ENCODE measurements around the gene VDAC2. TPM values are rescaled to one million over a fixed set of nuclear protein-coding genes. Genes with fewer than 3 reads are reported as not detected.
"Not testable (repeated sequence)": the region's sequence is repeated elsewhere in the genome, so short reads cannot be mapped to it uniquely, and the experiment has no call there.

VDAC2 gene
- polyA plus RNA-seq, 10 donors: 214 to 401 (median 304) TPM

DNA sequence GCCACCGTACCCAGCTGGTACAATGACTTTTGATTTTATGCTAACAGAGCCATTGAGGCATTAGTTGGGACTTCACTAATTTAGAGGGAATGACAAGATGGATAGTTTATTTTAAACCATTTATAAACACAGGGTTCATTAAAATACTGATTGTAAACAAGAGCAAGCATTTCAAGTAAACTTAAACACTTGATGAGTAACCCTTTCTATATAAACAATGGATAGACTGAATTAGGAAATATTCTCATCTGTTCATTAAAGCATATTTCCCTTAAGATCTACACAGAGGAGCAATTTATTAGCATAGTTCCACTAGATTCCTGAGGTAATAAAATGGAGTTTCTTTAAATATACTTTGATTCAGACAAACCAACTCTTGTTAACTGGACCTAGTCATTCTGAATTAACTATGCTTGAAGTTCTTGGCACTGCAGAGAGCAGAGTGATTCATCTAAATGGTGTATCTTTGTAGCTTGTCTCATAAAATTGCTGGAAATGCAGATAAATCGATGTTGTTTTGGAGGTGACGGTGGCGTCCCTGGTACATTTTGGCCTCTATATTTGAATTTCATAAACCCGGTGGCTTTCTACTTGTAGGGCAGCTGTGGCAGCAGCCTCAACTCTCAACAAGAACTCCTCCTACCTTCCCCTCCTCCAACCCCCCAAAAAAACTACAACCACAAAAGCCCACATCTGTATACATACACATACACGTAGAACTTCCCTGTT lies 15.4 kb upstream of the VDAC2 start:
- no peak for DNase-seq

DNA sequence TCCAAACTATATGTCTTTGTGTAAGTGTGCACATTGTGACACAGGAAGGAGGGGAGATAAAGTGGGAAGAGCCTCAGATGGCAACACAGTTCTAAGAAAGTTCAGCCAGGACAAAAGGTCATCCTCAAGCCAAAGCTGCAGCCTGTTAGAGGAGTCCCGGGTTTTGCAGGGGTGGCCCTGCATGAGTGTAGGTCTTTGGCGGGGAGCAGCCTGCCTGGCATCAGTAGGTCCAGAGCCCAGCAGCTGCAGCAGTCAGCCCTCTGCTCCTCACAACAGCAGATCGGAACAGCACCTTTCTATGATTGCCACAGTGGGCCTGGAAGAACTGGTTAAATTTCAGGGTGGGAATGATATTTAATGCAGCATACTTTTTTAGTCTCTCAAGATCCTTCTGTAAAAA lies 13.5 kb upstream of the VDAC2 start:
- DNase-seq: no peak

DNA sequence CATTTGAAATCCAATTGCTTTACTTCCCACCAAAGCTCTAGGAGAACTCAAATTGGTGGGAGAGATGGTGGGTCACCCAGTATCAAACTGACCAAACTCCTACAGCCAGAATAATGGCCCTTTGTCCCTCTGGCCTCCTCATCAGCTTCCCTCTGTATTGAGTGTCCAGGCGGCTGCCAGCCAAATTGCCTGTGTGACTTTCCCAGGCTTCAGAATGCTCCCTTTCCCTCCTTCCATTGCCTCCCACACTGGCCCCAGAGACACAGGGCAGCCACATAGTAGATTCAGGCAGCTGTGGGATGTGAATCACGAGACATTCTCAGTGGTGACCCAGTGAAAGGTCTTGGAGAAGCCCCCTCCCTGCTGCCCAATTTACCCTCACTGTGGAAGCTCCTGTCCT lies 12.7 kb upstream of the VDAC2 start:
- no peak for DNase-seq

DNA sequence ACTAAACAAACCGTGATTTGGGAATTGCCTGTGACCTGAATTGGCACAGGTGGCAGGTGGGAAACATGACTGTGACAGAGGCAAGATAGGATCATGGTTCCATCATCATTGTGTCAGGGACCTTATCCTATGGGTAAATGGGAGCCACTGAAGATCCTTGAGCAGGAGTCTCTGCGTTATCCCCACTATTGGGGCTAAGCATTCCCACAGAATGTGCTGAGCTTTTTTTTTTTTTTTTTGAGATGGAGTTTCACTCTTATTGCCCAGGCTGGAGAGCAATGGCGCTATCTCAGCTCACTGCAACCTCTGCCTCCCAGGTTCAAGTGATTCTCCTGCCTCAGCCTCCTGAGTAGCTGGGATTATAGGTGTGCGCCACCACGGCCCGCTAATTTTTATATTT lies 10.6 kb upstream of the VDAC2 start:
- DNase-seq: not testable (repeated sequence)

DNA sequence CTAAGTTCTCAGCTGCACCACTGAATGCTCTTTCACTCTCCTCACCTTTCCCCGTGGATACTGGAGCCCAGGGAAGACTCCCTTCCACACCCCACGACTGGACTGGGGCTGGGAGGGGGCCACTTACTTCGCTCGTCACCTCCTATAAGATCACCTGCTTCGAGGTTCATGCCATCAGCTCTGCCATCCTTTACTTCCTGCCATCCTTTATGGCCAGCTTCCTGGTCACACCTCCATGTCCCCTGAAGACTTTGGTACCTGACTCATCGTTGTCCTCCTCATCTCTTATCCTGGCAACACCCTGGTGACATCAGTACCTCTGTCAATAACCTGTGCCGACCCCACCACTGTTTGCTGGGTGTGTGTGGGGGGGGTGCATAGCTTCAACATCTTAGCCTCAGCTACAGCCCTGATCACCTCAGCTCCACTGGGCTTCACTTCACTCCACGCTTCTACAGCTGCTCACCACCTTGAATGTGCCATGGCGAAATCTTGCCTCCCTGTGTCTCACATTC lies 8.7 kb upstream of the VDAC2 start:
- no peak for DNase-seq

GRCh38 chr10:75202321-75203045 lies 8.1 kb upstream of the VDAC2 start:
- DNase-seq: peak in 2 of 3 donors; percentile 22 to 26

DNA sequence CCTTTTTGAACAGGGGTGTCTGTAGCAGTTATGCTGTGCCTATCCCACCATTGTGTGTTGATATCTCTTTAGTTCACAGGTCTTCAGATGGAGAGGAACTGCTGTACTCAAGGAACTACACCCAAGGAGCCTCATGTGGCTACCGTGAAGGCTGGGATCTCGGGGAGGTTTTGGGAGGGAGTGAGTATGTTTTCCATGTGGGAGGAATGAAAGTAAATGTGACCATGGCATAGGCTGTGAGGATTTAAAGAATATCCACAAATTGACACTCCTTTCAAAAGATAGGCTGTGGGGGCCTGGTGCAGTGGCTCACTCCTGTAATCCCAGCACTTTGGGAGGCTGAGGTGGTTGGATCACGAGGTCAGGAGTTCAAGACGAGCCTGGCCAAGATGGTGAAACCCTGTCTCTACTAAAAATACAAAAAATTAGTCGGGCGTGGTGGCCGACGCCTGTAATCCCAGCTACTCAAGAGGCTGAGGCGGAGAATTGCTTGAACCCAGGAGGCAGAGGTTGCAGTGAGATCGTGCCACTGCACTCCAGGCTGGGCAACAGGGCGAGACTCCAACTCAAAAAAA lies 7.5 kb upstream of the VDAC2 start:
- DNase-seq: not testable (repeated sequence)

- no peak for DNase-seq
These were observed 6.9 kb upstream of the VDAC2 start for GRCh38 chr10:75203724-75204123.

DNA sequence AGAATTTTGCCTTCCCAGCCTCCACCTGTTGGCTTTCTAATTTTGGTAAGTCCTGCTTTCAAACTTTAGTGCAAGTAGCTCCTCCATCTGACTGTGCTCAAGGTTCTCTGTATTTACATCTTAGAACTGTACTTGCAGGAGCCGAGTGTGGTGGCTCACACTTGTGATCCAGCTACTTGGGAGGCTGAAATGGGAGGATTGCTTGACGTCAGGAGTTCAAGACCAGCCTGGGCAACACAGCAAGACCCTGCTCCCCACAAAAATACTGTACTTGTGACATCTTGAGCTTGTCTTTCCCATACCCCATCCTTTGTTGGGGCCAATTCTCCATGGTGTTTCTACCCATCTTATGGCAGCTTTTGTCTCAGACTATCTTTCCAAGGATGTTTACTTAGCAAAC lies 4.7 kb upstream of the VDAC2 start:
- no peak for DNase-seq

DNA sequence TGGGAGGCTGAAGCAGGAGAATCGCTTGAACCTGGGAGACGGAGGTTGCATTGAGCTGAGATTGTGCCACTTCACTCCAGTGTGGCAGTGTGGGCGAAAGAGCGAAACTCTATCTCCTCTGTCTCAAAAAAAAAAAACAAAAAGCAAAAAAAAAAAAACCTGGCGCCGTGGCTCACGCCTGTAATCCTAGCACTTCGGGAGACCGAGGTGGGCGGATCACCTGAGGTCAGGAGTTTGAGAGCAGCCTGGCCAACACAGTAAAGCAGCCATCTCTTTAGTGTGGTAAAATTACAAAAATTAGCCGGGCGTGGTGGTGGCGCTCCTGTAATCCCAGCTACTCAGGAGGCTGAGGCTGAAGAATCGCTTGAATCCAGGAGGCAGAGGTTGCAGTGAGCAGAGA lies 4.0 kb upstream of the VDAC2 start:
- not testable (repeated sequence) for DNase-seq

DNA sequence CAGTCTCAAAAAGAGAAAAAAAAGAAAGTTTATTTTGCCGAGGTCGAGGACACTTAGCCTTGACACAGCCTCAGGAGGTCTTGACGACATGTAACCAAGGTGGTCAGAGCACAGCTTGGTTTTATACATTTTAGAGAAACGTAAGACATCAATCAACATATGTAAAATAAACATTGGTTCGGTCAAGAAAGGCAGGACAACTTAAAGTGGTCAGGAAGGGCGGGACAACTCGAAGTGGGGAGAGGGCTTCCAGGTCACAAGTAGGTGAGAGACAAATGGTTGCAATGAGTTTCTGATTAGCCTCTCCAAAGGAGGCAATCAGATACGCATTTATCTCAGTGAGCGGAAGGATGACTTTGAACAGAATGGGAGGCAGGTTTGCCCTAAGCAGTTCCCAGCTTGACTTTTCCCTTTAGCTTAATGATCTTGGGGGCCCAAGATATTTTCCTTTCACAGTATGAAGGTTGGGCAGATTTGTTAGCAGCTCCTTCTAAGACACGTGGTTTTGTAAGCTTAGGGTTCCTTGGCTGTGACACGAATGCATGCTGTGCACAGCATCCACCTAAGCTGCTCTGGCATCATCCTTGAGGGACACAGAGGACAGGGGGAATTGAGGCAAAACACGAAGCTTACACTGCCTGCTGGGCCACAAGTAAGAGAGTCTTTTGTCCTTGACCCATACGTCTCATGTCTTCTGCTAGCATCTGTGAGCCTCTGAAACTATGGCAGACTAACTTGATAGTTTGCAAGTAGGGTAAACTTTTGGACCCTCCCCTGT lies 3.3 kb upstream of the VDAC2 start:
- DNase-seq: no peak

DNA sequence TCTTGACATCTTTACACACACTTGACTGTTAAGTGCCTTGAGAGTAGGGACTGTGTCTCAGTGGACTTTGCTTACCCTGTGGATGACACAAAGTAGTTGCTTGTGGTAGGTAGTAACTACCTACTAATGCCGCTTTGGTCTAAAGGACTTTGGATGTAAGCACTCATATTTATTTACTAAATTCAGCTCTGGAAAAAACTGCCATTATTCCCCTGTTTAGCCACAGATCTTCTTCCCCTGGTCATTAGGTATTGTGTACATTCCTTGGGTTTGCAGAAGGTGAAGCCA lies 2.8 kb upstream of the VDAC2 start:
- no peak for DNase-seq

DNA sequence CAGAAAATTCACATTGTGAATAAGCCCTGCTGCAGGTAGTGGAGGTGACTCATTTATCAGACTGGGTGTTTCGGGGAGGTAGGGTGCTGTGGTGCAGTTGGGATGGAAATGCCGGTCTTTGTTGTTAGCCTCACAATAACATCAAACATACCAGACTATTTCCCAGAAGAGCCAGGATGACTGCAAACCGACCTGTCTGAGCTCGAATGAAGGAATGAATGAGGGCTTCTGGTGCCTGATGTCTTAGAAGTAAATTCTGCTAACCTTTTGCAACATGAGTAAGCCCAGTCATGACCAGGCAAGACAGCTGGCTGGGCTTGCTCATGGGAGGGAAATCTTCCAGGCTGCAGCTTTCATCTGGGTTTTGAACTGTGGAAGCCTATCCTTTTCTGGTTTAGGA lies 2.4 kb upstream of the VDAC2 start:
- peak; percentile 34 to 53 (median 51) for DNase-seq

DNA sequence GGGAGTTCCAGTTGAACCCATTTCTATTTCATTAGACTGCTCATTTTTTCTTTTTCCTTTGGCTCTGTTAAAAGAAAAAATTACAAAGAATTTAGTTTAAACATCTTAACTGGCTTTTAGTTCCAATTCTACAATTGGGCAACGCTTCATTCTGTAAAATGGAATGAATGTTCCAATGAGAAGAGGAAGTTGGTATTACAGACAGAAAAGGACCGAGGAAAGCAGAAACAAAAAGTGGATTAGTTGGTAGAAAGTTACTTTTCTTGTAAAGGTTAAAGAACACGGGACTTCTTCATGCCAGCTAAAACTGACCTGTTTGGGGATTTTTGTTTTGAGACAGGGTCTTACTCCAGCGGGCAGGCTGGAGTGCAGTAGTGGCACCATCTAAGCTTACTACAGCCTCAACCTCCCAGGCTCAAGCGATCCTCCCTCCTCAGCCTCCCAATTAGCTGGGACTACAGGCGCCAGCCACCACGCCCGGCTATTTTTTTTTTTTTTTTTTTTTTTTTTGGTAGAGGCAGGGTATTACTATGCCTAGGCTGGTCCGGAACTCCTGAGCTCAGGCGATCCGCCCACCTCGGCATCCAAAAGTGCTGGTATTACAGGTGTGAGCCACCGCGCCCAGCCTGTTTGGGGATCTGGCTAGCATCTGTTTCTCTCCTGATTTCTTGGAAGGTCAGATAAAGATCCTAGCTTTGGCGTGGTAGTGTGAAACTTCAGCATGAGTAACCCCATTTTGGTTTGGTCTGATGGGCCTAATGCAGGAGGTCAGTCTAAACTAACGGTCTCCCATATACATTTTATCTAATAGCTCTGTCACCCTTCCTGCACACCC lies 1.3 kb upstream of the VDAC2 start:
- no peak for DNase-seq

- DNase-seq: peak; percentile 66 to 95 (median 87)
These were observed 695 bp upstream of the VDAC2 start for GRCh38 chr10:75209921-75210281.

DNA sequence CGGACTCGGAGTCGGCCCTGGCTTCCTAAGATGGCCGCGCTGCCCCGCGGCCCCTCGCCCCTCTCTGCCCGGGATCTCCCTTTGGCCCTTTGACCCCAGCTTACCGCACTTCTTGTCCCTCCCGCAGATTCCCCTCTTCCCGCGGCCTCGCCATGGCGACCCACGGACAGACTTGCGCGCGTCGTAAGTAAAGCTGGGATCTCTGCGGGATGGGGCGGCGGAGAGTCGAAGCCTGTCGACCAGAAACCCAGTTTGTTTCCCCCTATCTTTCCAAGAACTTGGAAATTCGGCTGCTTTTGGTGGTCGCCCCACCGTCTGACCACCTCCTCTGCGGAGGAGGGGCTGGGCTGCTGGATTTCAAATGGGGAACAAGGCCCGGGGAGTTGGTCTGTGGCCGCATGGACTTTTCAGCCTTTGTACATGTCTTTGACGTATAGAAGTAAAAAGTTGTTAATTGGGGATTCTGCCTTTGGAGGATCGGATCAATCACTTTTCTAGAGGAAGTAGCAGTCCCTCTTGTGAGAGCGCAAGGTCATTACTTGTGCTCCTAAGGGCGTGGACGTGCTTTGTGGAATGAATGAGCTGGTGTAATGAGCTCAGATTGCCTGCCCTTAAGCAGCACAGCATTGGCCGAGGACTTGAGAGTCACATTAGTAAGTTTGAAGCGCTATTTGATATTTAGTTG lies 553 bp downstream of the VDAC2 start:
- DNase-seq: peak in 1 of 3 donors; percentile 92

- DNase-seq: no peak
These were observed 1.7 kb downstream of the VDAC2 start for GRCh38 chr10:75212343-75212742.

DNA sequence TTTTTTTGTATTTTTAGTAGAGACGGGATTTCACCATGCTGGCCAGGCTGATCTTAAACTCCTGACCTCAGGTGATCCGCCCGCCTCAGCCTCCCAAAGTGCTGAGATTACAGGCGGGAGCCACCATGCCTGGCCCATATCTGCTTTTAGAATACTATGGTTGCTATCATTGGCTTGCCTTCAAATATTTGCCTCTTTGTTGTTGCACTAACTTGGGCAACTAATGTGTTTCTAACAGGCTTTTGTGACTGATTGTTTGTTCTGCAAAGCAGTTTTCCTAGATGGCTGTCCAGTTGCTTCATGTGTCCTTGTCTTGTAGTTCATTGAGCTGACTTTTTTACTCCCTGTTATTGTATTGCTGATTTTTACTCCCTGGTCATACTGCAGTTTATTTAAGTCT lies 9.7 kb downstream of the VDAC2 start:
- DNase-seq: no peak

- DNase-seq: not testable (repeated sequence)
These were observed 10.9 kb downstream of the VDAC2 start for GRCh38 chr10:75221492-75221891.

- no peak for DNase-seq
These were observed 12.9 kb downstream of the VDAC2 start for GRCh38 chr10:75223507-75223906.

DNA sequence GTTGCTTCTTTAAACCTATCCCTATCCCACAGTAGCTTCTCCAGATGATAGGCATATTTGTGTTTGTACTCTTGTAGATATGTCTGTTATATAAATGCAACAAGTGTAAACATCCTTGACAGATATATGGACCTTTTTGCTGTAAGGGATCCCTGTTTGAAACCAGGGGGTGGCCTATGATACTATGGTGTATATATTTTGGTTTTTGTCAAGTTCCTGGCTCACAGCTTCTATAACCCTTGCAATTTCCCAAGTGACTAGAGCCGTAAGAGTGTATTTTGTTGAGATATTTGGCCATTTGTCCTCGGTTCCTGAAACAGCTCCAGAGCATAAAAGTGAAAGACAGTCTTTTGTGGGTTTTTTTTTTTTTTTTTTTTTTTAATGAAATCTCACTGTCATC lies 15.5 kb downstream of the VDAC2 start:
- no peak for DNase-seq

Measured in muscle of back (tissue), 11 donors.